T-helper 1 cell treated with Interleukin-12 subunit alpha and Interleukin-12 subunit beta and Interleukin-4 antibody, amounts not matched to agents 30 μg/mL and 1 μg/mL, for 36 hours (primary cell): ENCODE results near the gene ACKR2.
"Not testable (repeated sequence)": the region's sequence is repeated elsewhere in the genome, so short reads cannot be mapped to it uniquely, and the experiment has no call there.

Experiments
- H3K27ac Mint-ChIP-seq: one replicate; pipeline ENCODE4 v1.8.0; 2021; ENCODE audit warnings: mild to moderate bottlenecking, mixed read lengths
- H3K27me3 Mint-ChIP-seq: one replicate; pipeline ENCODE4 v1.8.0; 2021; ENCODE audit warnings: low read depth, mixed read lengths
- H3K36me3 Mint-ChIP-seq: one replicate; pipeline ENCODE4 v1.8.0; 2021; ENCODE audit warnings: low read depth, mixed read lengths
- H3K4me1 Mint-ChIP-seq: one replicate; pipeline ENCODE4 v1.8.0; 2021; ENCODE audit warnings: low read depth, mixed read lengths
- H3K4me3 Mint-ChIP-seq: one replicate; pipeline ENCODE4 v1.8.0; 2021; ENCODE audit warnings: mild to moderate bottlenecking, moderate library complexity, mixed read lengths
- H3K9me3 Mint-ChIP-seq: one replicate; pipeline ENCODE4 v1.8.0; 2021; ENCODE audit warnings: mixed read lengths

ACKR2 gene

DNA sequence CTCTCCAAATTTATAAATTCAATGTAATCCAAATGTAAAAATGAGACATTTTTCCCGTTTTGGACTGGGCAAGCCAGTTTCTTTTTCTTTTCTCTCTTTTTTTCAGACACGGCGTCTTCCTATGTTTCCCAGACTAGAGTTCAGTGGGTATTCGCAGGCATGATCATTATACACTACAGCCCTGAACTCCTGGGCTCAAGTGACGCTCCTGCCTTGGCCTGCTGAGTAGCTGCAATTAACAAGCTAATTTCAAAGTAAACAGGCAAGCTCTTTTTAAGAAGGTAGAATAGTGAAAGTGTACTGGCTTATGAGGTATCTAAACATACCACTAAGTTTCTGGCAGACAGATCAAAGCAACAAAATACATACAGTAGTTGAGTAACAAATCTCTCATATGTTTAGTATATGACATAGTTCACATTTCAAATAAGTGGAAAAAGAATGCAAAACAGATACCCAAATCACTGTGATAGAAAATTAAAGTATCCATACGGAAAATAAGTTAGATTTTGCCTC lies 18.5 kb upstream of the ACKR2 start:
- Mint-ChIP-seq H3K27me3 (no peaks in the 10 kb centered on the region), H3K9me3 (no peaks in the 10 kb centered on the region), H3K4me3 (no peak overlapping the region), H3K27ac (peak overlapping the region; percentile 28), H3K36me3 (peaks cover 19% of the 10 kb centered on the region), H3K4me1 (peaks cover 15% of the 10 kb centered on the region)

DNA sequence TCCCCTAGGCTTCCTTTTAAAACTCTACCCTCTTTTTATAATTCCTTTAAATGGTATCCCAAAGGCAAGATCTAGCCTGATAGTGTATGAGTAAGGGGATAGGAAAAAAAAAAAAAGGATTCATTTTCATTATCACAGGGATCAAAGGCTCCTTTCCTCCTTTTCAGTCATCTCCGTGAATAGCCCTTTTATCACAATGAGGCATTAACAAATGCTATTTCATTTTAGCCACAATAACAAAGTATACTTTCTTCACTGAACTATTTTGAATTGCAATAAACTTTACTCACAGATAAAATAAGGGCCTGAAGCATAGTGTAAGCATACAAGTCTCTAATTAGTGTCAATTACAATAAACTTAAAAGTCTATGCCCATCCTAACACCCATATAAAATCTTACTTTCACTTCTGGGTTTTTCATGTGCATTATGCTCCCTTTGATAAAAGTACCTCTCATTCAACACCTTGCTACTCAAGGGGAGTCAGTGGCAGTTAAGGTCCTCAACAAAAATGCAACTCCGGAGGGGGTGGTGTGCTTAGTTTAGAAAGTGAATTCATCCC lies 13.5 kb upstream of the ACKR2 start:
- Mint-ChIP-seq H3K9me3 (no peaks in the 10 kb centered on the region), H3K4me1 (peaks cover 21% of the 10 kb centered on the region), H3K4me3 (no peak overlapping the region)

DNA sequence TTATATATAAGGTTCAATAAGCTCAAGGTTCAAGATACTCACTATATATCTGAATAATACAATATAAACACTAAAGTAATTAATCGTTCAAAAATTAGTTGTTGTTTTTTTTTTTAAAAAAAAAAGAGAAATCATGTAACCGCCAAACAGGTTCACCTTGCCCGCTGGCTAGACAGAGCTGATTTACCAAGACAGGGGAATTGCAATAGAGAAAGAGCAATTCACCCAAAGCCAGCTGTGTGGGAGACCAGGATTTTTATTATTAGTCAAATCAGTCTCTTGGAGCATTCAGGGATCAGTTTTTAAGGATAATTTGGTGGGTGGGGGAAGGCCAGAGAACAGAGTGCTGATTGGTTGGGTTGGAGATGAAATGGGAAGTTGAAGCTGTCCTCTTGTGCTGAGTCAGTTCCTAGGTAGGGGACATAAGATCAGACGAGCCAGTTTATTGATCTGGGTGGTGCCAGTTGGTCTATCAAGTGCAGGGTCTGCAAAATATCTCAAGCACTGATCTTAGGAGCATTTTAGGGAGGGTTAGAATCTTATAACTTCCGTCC lies 12.8 kb upstream of the ACKR2 start:
- Mint-ChIP-seq H3K4me1 (peaks cover 24% of the 10 kb centered on the region), H3K4me3 (no peak overlapping the region), H3K27me3 (no peaks in the 10 kb centered on the region), H3K9me3 (no peaks in the 10 kb centered on the region), H3K36me3 (peaks cover 13% of the 10 kb centered on the region), H3K27ac (no peak overlapping the region)

More for the DNA sequence above, 13.5 kb upstream of the ACKR2 start:
- Mint-ChIP-seq H3K36me3 (peaks cover 12% of the 10 kb centered on the region), H3K27me3 (no peaks in the 10 kb centered on the region), H3K27ac (no peak overlapping the region)

DNA sequence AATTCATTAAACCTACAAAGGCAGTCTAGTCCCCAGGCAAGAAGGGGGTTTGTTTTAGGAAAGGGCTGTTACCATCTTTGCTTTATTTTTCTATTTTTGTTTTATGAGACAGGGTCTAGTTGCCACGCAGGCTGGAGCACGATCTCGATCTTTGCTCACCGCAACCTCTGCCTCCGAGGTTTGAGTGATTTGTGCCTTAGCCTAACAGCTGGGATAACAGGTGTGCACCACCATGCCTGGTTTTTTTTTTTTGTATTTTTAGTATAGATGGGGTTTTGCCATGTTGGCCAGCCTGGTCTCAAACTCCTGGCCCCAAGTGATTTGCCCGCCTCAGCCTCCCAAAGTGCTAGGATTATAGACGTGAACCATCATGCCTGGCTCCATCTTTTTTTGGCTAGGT lies 9.9 kb upstream of the ACKR2 start:
- peaks cover 39% of the 10 kb centered on the region for H3K4me1 Mint-ChIP-seq
- H3K27ac Mint-ChIP-seq, result no peak overlapping the region
- no peak overlapping the region for H3K4me3 Mint-ChIP-seq
- peaks cover 17% of the 10 kb centered on the region for H3K36me3 Mint-ChIP-seq
- no peaks in the 10 kb centered on the region for H3K9me3 Mint-ChIP-seq
- H3K27me3 Mint-ChIP-seq, result no peaks in the 10 kb centered on the region

DNA sequence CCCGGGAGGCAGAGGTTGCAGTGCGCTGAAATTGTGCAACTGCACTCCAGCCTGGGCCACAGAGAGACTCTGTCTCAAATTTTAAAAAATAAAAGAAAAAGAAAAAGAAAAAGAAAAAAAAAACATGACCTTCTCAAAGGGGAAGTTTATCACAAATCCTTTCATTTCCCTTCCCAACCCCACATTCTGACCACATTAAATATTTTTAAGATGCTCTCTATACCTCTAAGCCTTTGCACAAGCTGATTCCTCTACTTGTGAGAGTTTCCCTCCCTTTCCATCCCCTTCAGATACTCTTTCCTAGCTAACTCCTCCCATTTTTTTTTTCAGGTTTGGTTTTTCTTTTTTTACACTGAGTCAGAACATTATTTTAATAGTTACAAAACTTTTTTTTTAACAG lies 9.0 kb upstream of the ACKR2 start:
- Mint-ChIP-seq H3K27ac (no peak overlapping the region), H3K36me3 (peaks cover 17% of the 10 kb centered on the region), H3K4me1 (peaks cover 39% of the 10 kb centered on the region), H3K9me3 (no peaks in the 10 kb centered on the region), H3K4me3 (no peak overlapping the region), H3K27me3 (peaks cover 2% of the 10 kb centered on the region)

DNA sequence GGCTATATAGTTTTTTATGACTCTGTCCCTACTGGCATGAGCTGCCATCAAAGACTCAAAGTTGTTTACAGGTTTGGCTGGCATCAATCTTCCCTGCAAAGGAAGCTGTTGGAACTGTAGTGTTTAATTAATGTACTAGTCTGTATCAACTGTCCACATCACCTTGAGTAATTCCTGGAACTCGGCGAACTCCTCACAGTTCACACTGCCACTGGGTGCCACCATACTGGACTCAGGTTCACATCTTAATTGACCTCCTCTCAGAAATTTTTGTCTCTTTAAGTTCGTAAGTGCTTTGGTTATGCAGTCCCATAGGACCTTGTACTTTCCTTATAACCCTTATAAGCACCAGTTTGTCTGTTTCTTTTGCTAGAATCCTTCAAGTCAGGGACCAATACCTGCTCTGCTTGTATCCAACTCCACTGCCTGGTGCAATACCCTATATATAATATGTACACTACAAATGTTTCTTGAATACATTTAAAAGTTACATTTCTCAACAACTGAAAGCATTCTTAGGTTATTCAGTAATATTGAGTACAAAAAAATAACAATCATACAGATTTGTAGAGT lies 8.1 kb upstream of the ACKR2 start:
- no peak overlapping the region for H3K27ac Mint-ChIP-seq
- no peak overlapping the region for H3K4me3 Mint-ChIP-seq
- peaks cover 17% of the 10 kb centered on the region for H3K36me3 Mint-ChIP-seq
- peaks cover 32% of the 10 kb centered on the region for H3K4me1 Mint-ChIP-seq
- H3K27me3 Mint-ChIP-seq, result peaks cover 11% of the 10 kb centered on the region
- H3K9me3 Mint-ChIP-seq, result no peaks in the 10 kb centered on the region

DNA sequence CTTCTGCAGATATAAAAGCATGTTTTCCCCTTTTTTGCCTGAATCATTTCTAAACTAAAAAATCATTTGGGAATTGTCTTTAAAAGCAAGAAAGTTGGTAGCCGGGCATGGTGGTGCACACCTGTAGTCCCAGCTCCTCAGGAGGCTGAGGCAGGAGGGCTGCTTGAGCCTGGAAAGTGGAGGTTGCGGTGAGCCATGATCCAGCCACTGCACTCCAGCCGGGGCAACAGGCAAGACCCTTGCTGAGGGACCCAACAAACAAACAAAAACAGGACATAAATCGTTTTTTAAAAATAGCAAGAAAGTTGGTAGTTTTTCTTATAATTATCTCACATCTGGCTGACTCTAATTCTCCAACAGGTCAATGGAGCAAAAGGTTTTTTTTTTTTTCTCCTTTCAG lies 7.5 kb upstream of the ACKR2 start:
- H3K27ac Mint-ChIP-seq, result no peak overlapping the region
- H3K36me3 Mint-ChIP-seq, result peaks cover 17% of the 10 kb centered on the region
- no peak overlapping the region for H3K4me3 Mint-ChIP-seq
- H3K9me3 Mint-ChIP-seq, result no peaks in the 10 kb centered on the region
- H3K4me1 Mint-ChIP-seq, result peaks cover 32% of the 10 kb centered on the region
- peaks cover 17% of the 10 kb centered on the region for H3K27me3 Mint-ChIP-seq

DNA sequence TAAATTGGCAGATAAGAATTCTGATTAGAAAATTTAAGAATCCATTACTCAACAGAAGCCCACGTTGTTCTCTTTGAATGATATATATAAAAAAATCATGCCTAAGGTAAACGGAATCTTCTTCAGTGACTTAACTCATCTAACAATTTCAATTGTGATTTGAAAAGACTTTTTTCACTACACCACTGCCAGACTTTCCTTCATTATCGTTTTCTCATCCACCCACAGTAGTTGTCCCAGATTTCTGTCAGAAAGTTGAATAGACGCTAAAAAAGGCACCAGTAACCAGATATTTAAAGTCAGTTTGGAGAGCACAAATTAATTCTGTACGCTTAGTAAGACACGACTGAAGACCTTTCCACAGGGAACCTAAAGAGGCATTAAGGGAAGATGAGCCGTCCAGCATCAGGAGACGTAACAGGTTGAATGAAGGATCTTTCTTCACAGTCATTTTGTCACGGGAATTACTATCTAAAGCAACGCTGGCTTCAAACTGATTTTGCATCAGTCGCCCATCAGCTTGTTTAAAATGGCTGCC lies 6.3 kb upstream of the ACKR2 start:
- Mint-ChIP-seq H3K4me3 (peak overlapping the region; percentile 98), H3K9me3 (no peaks in the 10 kb centered on the region), H3K27ac (peak overlapping the region; percentile 41), H3K36me3 (peaks cover 17% of the 10 kb centered on the region), H3K4me1 (peaks cover 32% of the 10 kb centered on the region), H3K27me3 (peaks cover 21% of the 10 kb centered on the region)

DNA sequence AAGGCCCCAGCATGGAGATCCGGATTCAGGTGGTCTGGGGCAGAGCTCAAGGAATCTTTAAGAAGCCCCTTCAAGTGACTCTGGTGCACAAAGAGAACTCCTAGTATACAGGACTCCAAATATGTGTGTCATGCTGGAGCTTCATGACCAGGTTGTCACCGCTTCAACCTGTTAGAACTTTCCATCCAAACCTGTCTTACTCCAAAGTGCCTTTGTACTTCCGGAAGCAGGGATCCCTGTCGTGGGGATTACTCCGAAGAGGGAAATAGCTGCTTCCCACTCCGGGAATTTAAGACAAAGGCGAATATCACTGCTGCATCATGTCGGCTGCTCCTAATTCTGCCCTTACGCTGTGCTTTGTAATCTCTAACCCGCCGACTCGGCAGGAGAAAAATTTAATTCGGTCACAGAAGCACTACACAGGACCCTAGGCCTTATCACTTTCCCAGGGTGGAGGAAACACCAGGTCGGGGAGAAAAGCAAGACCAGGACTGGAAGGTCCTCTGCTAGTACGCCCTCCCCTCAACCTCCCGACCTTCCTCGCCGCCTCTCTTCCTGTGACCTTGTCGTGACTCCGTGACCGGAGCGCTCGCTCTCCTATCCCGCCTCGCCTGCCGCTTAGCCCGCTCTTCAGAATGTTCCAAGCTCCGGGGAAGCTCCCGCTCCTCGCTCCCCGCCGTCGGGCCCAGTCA lies 5.7 kb upstream of the ACKR2 start:
- peaks cover 32% of the 10 kb centered on the region for H3K4me1 Mint-ChIP-seq
- H3K4me3 Mint-ChIP-seq, result peak overlapping the region; percentile 98
- H3K36me3 Mint-ChIP-seq, result peaks cover 17% of the 10 kb centered on the region
- H3K27ac Mint-ChIP-seq, result peak overlapping the region; percentile 93
- no peaks in the 10 kb centered on the region for H3K9me3 Mint-ChIP-seq
- peaks cover 21% of the 10 kb centered on the region for H3K27me3 Mint-ChIP-seq

DNA sequence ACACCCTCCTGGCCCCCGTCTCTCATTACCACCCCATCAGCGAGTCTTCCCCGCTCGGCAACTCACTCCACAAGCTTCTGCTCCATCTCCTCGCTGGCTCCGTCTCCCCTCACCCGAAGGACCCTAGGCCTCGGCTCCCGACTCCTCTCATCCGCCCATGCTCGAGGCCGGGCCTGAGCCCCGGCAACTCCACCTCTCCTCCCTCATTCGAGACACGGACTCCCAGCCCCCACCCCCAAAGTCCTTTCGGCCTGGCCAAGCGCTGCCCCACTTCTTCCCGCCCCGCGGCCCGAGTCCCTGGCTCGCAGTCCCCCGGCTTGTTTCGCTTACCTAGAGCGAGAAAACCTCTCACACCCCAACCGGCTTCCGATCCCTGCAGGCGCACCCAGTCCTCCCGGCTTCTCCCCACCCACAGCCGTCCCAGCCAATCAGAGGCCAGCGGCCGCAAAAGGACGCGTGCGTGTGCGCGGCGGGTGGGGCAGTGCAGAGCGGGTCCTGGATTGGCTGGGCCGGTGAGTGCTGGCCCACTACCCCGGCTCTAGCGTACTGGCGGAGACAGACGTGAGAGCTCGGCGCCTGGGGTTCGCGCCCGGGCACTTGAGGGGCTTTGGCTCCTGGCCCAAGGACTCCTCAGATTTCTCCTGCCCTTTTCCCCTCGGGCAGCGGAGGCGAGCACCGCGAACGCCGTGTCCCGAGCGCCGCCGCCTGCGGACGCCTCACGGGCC lies 5.0 kb upstream of the ACKR2 start, which contains the start of gene HIGD1A:
TSS of gene HIGD1A (minus strand) at position 385 of the 725 bp plus-strand sequence. CDS start 10,237 bp downstream, outside the sequence.
- H3K4me1 Mint-ChIP-seq, result peaks cover 32% of the 10 kb centered on the region
- peak within 1 kb of the TSS; percentile 98 for H3K4me3 Mint-ChIP-seq
- no peaks in the 10 kb centered on the region for H3K9me3 Mint-ChIP-seq
- H3K27ac Mint-ChIP-seq, result peak within 1 kb of the TSS; percentile 93
- peaks cover 24% of the 10 kb centered on the region for H3K27me3 Mint-ChIP-seq
- H3K36me3 Mint-ChIP-seq, result peaks cover 17% of the 10 kb centered on the region

DNA sequence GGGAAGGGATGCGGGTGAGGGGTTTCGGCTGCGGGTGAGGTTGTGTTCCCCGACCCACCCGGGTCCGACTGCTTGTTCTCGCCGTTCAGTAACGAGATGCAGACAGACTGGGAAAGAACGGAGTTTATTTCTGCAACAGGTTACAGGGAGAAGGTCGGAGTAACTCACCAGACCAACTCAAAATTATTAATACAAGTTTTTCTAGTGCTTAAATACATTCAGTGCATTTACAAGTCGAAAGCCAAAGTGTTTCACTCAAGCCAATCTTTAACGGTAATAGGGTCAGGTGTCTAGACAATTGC lies 4.5 kb upstream of the ACKR2 start:
- peaks cover 27% of the 10 kb centered on the region for H3K27me3 Mint-ChIP-seq
- peaks cover 17% of the 10 kb centered on the region for H3K36me3 Mint-ChIP-seq
- H3K4me3 Mint-ChIP-seq, result peak overlapping the region; percentile 98
- no peak overlapping the region for H3K27ac Mint-ChIP-seq
- no peaks in the 10 kb centered on the region for H3K9me3 Mint-ChIP-seq
- peaks cover 27% of the 10 kb centered on the region for H3K4me1 Mint-ChIP-seq

DNA sequence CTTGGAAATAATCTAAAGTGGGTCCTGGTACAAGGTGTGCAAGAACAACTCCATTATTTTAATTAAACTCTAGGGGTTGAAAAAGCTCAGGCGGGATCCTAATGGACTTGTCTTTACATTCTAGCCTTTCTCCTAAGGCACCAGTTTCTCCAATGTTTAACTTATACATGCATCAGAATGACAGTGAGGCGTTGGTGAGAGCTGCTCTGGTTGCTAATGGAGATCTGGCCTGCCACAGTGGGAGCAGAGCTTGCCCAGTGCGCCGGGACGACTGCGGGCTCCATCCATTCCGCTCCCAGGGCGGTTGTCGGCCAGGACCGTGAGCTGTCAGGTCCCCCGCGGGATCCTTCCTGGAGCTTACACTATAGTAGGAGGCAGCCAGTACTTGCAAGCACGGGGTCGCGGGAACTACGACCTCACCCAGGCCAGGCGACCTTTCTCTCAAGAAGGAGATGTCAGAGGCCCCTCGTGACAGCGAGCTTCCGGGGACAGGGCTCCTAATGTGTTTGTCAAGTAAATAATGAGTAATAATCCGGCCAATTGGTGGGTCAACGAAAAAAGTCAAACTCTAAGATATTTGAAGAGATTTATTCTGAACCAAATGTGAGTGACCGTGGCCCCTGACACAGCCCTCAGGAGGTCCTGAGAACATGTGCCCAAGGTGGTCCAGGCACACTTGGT lies 4.0 kb upstream of the ACKR2 start:
- H3K4me1 Mint-ChIP-seq, result peaks cover 27% of the 10 kb centered on the region

DNA sequence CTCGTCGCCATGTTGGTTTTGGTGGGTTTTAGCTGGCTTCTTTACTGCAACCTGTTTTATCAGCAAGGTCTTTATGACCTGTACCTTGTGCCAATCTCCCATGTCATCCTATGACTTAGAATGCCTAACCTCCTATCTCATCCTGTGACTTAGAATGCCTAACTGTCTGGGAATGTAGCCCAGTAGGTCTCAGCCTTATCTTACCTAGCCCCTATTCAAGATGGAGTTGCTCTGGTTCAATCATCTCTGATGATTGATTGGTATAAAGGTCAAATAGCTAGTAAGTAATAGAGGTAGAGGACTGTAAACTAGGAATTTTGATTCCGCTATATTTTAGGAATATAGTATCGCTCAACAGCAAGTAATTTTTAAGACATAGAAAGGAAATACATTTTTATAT lies 1.3 kb upstream of the ACKR2 start:
- H3K36me3 Mint-ChIP-seq, result peaks cover 6% of the 10 kb centered on the region
- no peaks in the 10 kb centered on the region for H3K9me3 Mint-ChIP-seq
- peaks cover 32% of the 10 kb centered on the region for H3K27me3 Mint-ChIP-seq
- H3K4me3 Mint-ChIP-seq, result no peak overlapping the region
- H3K27ac Mint-ChIP-seq, result no peak overlapping the region
- peaks cover 8% of the 10 kb centered on the region for H3K4me1 Mint-ChIP-seq

More for the DNA sequence above, 4.0 kb upstream of the ACKR2 start:
- H3K27me3 Mint-ChIP-seq, result peaks cover 28% of the 10 kb centered on the region
- H3K36me3 Mint-ChIP-seq, result peaks cover 17% of the 10 kb centered on the region
- peak overlapping the region; percentile 98 for H3K4me3 Mint-ChIP-seq
- H3K27ac Mint-ChIP-seq, result no peak overlapping the region
- H3K9me3 Mint-ChIP-seq, result no peaks in the 10 kb centered on the region

DNA sequence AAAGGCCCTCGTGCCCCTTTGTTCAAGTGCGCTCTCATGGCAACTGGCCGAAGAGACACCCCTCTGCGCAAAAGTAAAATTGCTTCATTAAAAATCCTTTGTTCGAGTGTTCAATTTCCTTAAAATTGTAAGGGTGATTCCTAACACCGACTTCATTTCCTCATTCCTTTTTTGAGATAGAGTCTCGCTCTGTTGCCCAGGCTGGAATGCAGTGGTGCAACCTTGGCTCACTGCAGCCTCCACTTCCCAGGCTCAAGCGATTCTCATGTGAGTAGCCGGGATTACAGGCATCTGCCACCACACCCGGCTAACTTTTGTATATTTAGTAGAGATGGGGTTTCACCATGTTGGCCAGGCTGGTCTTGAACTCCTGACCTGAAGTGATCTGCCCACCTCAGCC lies 1.5 kb downstream of the ACKR2 start:
- H3K27ac Mint-ChIP-seq, H3K4me3 Mint-ChIP-seq, H3K36me3 Mint-ChIP-seq, H3K9me3 Mint-ChIP-seq, H3K4me1 Mint-ChIP-seq: not testable (repeated sequence)
- peaks cover 37% of the 10 kb centered on the region for H3K27me3 Mint-ChIP-seq
